Central memory CD8-positive, alpha-beta T cell (primary cell): Measurements from ENCODE around the gene PRKCA.

Experiments used
- ATAC-seq: fragments of 150-1000 bp; cut with Tn5 transposase; replicated peaks from 2 replicates; pipeline ENCODE4 v1.10.0; 2022; ENCODE audit warnings: mild to moderate bottlenecking, moderate FRiP score, moderate number of reproducible peaks; ENCODE audit not compliant: poor library complexity, severe bottlenecking; ENCODE audit errors: extremely low read depth
- DNase-seq, 2 donors: peaks; one replicate each; pipeline ENCODE4 v3.0.0; 2021; ENCODE audit warnings: low spot score in 2 of 2
- H3K27ac Mint-ChIP-seq: one replicate; pipeline ENCODE4 v1.8.0; 2022; ENCODE audit warnings: low read depth, mild to moderate bottlenecking, moderate library complexity, mixed read lengths
- H3K27me3 Mint-ChIP-seq: one replicate; pipeline ENCODE4 v1.8.0; 2022; ENCODE audit warnings: mixed read lengths
- H3K36me3 Mint-ChIP-seq: one replicate; pipeline ENCODE4 v1.8.0; 2022; ENCODE audit warnings: mild to moderate bottlenecking, moderate library complexity, mixed read lengths; ENCODE audit not compliant: insufficient read depth
- H3K4me1 Mint-ChIP-seq: one replicate; pipeline ENCODE4 v1.8.0; 2022; ENCODE audit warnings: mixed read lengths
- H3K4me3 Mint-ChIP-seq: one replicate; pipeline ENCODE4 v1.8.0; 2022; ENCODE audit warnings: mild to moderate bottlenecking, moderate library complexity, mixed read lengths
- H3K9me3 Mint-ChIP-seq: one replicate; pipeline ENCODE4 v1.8.0; 2022; ENCODE audit warnings: mixed read lengths

PRKCA gene

DNA sequence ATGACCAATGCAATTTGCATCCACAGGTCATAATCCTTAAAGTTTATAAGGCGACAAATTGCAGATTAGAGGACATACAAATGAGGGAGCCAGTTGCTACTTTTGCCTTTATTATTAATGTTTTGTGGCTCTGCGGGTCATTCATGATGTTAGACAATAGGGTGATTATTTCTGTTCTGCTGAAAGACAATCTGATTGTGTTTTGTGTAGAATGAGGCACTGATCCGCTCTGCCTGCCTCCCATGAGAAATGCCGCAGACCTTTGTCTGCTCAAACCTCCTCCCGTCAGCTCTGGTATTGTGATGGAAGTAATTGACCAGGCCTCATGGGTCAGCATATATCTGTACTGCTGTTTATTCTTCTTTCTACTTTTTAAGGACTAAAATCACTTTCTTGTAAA, 224.9 kb downstream of the PRKCA start:
- H3K36me3 Mint-ChIP-seq, result peaks cover 5% of the 10 kb centered on the region
- no peak overlapping the region for H3K27ac Mint-ChIP-seq
- no peaks in the 10 kb centered on the region for H3K4me1 Mint-ChIP-seq
- DNase-seq, result no peak
- H3K4me3 Mint-ChIP-seq, result no peak overlapping the region
- no peaks in the 10 kb centered on the region for H3K27me3 Mint-ChIP-seq
- no peaks in the 10 kb centered on the region for H3K9me3 Mint-ChIP-seq
- no peak for ATAC-seq

DNA sequence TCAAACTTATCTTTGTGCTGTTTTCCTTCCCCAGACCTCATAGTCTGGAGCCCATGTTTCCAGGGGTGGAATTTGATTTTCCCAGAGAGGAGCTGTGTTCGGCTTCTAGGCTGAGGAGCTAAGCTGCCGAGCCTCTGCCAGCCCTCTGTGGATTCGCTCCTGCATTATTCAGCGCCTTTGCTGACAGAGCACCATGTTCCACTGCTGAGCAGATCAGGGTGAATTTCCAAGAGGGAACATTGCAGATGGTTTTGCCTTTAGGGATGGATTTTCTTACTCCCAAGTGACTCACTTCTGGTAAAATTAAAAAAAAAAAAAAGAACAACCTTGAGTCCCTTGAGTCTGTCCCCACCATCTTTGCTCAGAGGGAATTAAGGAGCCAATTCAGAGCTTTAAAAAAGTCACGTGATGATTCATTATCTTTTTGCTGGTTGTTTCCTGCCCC, 229.5 kb downstream of the PRKCA start:
- DNase-seq (no peak), ATAC-seq (no peak)
- H3K4me3 Mint-ChIP-seq, result no peak overlapping the region
- no peaks in the 10 kb centered on the region for H3K9me3 Mint-ChIP-seq
- peaks cover 4% of the 10 kb centered on the region for H3K36me3 Mint-ChIP-seq
- no peak overlapping the region for H3K27ac Mint-ChIP-seq
- H3K4me1 Mint-ChIP-seq, result no peaks in the 10 kb centered on the region
- no peaks in the 10 kb centered on the region for H3K27me3 Mint-ChIP-seq

DNA sequence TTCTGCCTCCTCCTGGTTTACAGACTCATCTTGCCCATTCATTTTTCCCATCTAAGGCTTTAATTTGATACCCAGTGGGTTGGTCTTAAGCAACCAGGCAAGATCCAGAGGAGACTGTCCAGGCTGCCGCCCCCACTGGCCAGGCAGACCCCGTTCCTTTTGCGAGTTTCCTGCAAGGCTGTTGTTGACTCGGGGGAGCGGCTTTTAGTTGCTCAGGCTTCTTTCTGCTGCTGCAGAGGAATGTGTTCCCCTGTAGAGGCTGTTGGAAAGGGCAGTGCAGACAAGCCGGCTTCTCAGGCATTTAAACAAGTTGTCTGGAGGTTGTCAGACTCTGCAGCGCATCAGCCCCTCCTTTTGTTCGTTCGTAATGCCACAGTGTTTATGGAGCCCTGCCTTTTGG, 231.2 kb downstream of the PRKCA start:
- Mint-ChIP-seq H3K27me3 (no peaks in the 10 kb centered on the region), H3K36me3 (peaks cover 3% of the 10 kb centered on the region), H3K27ac (no peak overlapping the region), H3K4me1 (no peaks in the 10 kb centered on the region), H3K4me3 (no peak overlapping the region), H3K9me3 (no peaks in the 10 kb centered on the region)
- DNase-seq (no peak), ATAC-seq (no peak)

DNA sequence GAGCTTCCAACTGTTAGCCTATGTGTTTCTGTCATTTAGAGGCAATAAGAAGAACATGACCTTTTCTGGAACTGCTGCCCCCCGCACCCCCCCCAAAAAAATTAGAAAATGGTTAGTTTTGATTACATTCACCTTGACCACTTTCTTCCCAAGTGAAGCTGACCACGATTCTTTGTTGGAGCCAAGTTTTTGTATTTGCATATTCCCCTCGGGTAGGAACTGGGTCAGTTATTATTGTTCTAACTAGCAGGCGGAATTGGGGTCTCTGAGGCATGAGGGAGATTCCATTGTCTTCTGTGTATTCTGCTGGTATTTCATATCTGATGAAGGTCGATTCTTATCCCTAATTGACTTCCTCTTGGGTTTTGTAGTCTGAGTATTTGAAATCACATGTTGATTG, 231.6 kb downstream of the PRKCA start:
- Mint-ChIP-seq H3K27ac (no peak overlapping the region), H3K36me3 (peaks cover 1% of the 10 kb centered on the region), H3K4me3 (no peak overlapping the region), H3K4me1 (no peaks in the 10 kb centered on the region), H3K27me3 (no peaks in the 10 kb centered on the region), H3K9me3 (no peaks in the 10 kb centered on the region)
- ATAC-seq (no peak), DNase-seq (no peak)

DNA sequence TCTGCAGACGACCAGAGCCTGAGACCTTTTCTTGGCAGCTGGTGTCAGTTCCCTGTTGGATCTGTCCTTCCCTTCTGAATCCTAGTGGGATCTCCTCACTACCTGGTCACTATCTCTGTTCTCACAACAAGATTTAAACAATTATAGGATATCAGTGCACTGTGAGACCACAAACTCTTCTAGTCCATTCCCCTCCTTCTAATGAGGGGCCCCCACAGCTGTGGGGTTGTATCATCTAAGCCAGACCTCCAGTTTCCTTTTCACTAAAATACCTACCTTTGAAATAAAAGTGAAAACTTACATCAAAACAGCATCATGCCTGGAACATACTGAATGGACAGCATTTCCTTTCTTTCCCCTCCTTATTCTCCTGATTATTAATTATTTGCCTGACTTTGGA, 233.2 kb downstream of the PRKCA start:
- Mint-ChIP-seq H3K4me3 (no peak overlapping the region), H3K4me1 (no peaks in the 10 kb centered on the region), H3K9me3 (no peaks in the 10 kb centered on the region), H3K27me3 (no peaks in the 10 kb centered on the region), H3K27ac (peak overlapping the region; percentile 30), H3K36me3 (peaks cover 1% of the 10 kb centered on the region)
- ATAC-seq (no peak), DNase-seq (no peak)

DNA sequence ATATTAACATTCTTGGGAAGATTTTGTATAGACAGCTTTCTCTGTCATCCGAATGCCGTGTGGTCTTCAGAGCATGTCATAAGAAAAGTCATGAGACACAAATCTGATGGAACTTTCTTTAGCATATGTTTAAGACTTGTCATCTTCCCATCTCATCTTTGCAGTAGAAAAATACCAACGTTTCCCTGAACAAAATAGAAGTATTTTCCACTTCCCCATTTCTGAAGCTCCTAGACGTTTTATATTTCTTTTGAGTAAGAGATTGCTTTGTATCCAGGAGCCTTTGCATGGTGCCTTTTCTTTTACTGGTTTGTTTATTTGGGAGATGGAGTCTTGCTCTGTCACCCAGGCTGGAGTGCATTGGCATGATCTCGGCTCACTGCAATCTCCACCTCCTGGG, 235.1 kb downstream of the PRKCA start:
- H3K4me3 Mint-ChIP-seq, result no peak overlapping the region
- ATAC-seq, result no peak

DNA sequence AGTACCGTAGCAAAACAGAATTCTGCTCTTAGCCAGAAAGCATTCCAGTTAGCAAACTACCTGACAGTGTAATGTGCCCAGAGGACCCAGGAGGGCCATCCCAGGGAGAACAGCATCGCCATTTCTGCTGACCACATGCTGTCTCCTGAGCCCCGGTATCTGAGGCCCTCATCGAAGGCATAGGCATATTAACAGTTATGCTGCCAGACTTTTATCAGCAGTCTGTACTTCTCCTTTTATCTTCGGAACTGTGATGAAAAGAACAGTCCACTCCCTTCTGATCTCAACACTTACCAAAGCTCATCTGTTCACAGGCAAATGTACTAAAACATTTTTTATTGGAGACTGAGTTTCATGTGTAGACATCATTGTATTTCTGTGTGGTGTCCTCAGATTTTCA, 236.4 kb downstream of the PRKCA start:
- H3K9me3 Mint-ChIP-seq, result no peaks in the 10 kb centered on the region
- peaks cover 1% of the 10 kb centered on the region for H3K36me3 Mint-ChIP-seq
- no peak for DNase-seq
- H3K4me3 Mint-ChIP-seq, result no peak overlapping the region
- no peak for ATAC-seq
- H3K4me1 Mint-ChIP-seq, result peaks cover 16% of the 10 kb centered on the region
- H3K27me3 Mint-ChIP-seq, result no peaks in the 10 kb centered on the region
- H3K27ac Mint-ChIP-seq, result no peak overlapping the region

More for the DNA sequence above, 235.1 kb downstream of the PRKCA start:
- no peak overlapping the region for H3K27ac Mint-ChIP-seq
- H3K36me3 Mint-ChIP-seq, result peaks cover 3% of the 10 kb centered on the region
- H3K4me1 Mint-ChIP-seq, result peaks cover 7% of the 10 kb centered on the region
- H3K9me3 Mint-ChIP-seq, result no peaks in the 10 kb centered on the region
- H3K27me3 Mint-ChIP-seq, result no peaks in the 10 kb centered on the region
- no peak for DNase-seq

DNA sequence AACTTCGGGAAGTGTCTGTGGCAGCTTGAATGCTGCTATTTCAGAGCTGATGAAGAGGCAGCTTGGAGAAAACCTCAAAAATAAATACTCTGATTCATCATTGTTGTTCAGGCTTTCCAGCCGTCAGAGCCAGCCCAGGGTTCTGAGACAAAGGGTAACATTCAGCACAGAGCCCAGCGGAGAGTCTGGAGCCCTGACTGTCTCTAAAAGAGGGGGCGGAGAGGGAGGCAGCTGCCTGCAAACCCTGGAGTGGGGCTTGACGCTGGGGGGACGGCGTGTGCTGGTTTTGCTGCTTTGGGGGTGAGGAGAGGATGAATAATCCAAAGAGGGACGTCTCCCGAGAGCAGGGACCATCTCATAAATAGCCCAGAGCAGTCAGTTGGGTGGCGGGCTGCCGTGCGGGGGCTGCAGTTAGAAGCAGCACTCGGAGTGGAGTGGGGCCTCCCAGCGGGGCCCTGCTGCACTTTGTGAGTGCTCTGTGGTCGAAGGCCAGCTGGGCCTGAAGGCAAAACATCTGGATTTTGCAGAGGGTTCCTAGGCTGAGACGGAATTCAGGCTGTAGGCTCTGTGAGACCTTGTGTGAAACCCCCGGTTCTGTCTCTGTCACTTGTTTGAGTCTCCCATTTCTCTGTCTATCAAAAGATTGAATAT, 237.8 kb downstream of the PRKCA start:
- no peaks in the 10 kb centered on the region for H3K27me3 Mint-ChIP-seq
- peaks cover 16% of the 10 kb centered on the region for H3K4me1 Mint-ChIP-seq
- no peak for ATAC-seq
- no peak for DNase-seq
- H3K4me3 Mint-ChIP-seq, result no peak overlapping the region
- no peak overlapping the region for H3K27ac Mint-ChIP-seq
- H3K9me3 Mint-ChIP-seq, result no peaks in the 10 kb centered on the region
- peaks cover 1% of the 10 kb centered on the region for H3K36me3 Mint-ChIP-seq

GRCh38 chr17:66541461-66542128, 239.2 kb downstream of the PRKCA start:
- Mint-ChIP-seq H3K9me3 (no peaks in the 10 kb centered on the region), H3K36me3 (peaks cover 1% of the 10 kb centered on the region), H3K4me1 (peaks cover 18% of the 10 kb centered on the region), H3K4me3 (no peak overlapping the region), H3K27me3 (no peaks in the 10 kb centered on the region), H3K27ac (peak overlapping the region; percentile 45)
- ATAC-seq (peak; percentile 14), DNase-seq (no peak)

GRCh38 chr17:66542129-66542966, 239.9 kb downstream of the PRKCA start:
- Mint-ChIP-seq H3K4me1 (peaks cover 26% of the 10 kb centered on the region), H3K27ac (peak overlapping the region; percentile 45), H3K4me3 (peak overlapping the region; percentile 38), H3K27me3 (no peaks in the 10 kb centered on the region), H3K9me3 (no peaks in the 10 kb centered on the region), H3K36me3 (peaks cover 1% of the 10 kb centered on the region)
- peak; percentile 85 for ATAC-seq
- no peak for DNase-seq

DNA sequence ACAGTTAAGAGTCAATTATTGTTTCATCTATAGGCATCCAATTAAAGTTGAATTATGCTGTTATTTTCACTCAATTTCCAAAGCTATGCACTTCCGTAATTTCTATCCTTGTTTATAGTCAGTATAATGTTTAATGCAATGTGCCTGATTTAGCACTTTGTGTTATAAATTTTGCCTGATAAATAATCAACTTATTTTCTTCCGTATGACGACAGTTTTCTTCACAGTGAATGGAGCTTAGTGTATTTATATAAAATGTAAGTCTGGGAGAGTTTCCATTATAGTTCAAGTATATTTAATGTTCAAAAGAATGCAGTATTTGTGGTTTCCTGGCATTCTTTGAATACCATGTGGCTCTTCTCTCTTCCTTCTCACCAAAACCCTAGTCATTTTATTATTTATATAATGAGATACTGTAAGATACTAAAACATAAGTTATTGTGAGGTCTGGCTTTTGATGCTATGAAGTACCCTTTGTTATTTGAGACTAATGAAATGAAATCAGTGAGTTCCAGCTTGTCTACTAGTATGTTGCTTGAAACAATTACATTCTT, 240.6 kb downstream of the PRKCA start:
- no peaks in the 10 kb centered on the region for H3K27me3 Mint-ChIP-seq
- H3K4me1 Mint-ChIP-seq, result peaks cover 31% of the 10 kb centered on the region
- H3K4me3 Mint-ChIP-seq, result no peak overlapping the region
- no peak for DNase-seq
- H3K36me3 Mint-ChIP-seq, result peaks cover 1% of the 10 kb centered on the region
- ATAC-seq, result no peak
- H3K27ac Mint-ChIP-seq, result peak overlapping the region; percentile 84
- no peaks in the 10 kb centered on the region for H3K9me3 Mint-ChIP-seq

DNA sequence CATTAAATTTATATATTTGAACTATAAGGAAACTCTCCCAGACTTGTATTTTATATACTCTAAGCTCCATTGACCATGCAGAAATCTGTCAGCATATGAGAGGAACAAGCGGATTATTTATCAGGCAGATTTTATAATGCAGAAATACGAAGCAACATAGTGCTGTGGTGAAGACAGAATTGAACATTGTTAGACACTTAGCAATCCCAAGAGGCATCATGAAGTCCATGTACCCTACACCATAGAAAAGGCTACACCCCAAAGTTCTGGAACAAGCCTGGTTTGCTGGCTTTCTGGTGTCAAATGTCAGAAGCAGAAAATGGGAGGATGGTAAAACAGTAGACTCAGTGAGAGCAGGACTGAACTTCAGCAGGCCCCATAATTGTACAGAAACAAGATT, 241.1 kb downstream of the PRKCA start:
- Mint-ChIP-seq H3K4me1 (peaks cover 36% of the 10 kb centered on the region), H3K4me3 (no peak overlapping the region), H3K27me3 (no peaks in the 10 kb centered on the region), H3K27ac (peak overlapping the region; percentile 84), H3K9me3 (no peaks in the 10 kb centered on the region), H3K36me3 (peaks cover 1% of the 10 kb centered on the region)
- ATAC-seq (no peak), DNase-seq (no peak)
